K562 (cell line): Measurements from ENCODE around the gene PIK3CA. TPM values are rescaled to one million over a fixed set of nuclear protein-coding genes. Genes with fewer than 3 reads are reported as not detected.

Source experiments
- ATF7 ChIP-seq: fragments of 450-650 bp; IDR thresholded peaks from 2 replicates; pipeline ENCODE4 v1.7.1; 2014; ENCODE audit warnings: mild to moderate bottlenecking, moderate library complexity
- EGR1 ChIP-seq: fragments of 450-650 bp; conservative IDR thresholded peaks from 2 replicates; pipeline ENCODE4 v1.6.1; 2017; ENCODE audit warnings: mild to moderate bottlenecking
- EP300 ChIP-seq: IDR thresholded peaks from 2 replicates; pipeline ENCODE4 v1.6.1; 2012; ENCODE audit warnings: low read length, improper control_type of control experiment
- GTF2B ChIP-seq: IDR thresholded peaks from 2 replicates; pipeline ENCODE4 v1.6.1; 2011; ENCODE audit not compliant: insufficient read length; ENCODE audit errors: extremely low read depth
- GTF3C2 ChIP-seq: IDR thresholded peaks from 3 replicates; pipeline ENCODE4 v1.6.1; 2011; ENCODE audit warnings: borderline replicate concordance, mild to moderate bottlenecking, moderate library complexity; ENCODE audit not compliant: insufficient read length; ENCODE audit errors: extremely low read depth
- KAT7 ChIP-seq: sonication (generic); formaldehyde crosslinking; IDR thresholded peaks from 2 replicates; pipeline ENCODE4 v1.8.0; 2022; ENCODE audit warnings: missing genetic modification reagents, mild to moderate bottlenecking, borderline replicate concordance
- LARP7 ChIP-seq: fragments of 450-650 bp; IDR thresholded peaks from 2 replicates; pipeline ENCODE4 v1.6.1; 2016
- MAX ChIP-seq: sonication (generic); formaldehyde crosslinking; IDR thresholded peaks from 2 replicates; pipeline ENCODE4 v1.9.0; 2022; ENCODE audit warnings: mild to moderate bottlenecking, missing genetic modification reagents
- MEIS2 ChIP-seq: fragments of 450-650 bp; IDR thresholded peaks from 2 replicates; pipeline ENCODE4 v1.6.1; 2014; ENCODE audit warnings: mild to moderate bottlenecking; ENCODE audit not compliant: partially characterized antibody
- NR3C1 ChIP-seq: sonication (generic); formaldehyde crosslinking; IDR thresholded peaks from 2 replicates; pipeline ENCODE4 v1.8.1; 2022; ENCODE audit warnings: missing genetic modification reagents
- NRF1 ChIP-seq, 2 experiments: fragments of 450-650 bp; IDR thresholded peaks in 1 of 2; conservative IDR thresholded peaks in 1 of 2; 2 replicates each; pipeline ENCODE4 v1.6.1; 2014; ENCODE audit warnings: mild to moderate bottlenecking in 2 of 2
- PATZ1 ChIP-seq: fragments of 250-450 bp; sonication (Bioruptor Pico); IDR thresholded peaks from 2 replicates; pipeline ENCODE4 v1.5.0; 2020; ENCODE audit warnings: mild to moderate bottlenecking, borderline replicate concordance
- PCBP2 ChIP-seq: fragments of 200-400 bp; formaldehyde crosslinking; IDR thresholded peaks from 2 replicates; pipeline ENCODE4 v1.6.1; 2018; ENCODE audit warnings: low read length, low read depth, mild to moderate bottlenecking, moderate library complexity; ENCODE audit not compliant: poor library complexity, severe bottlenecking
- PHB ChIP-seq: fragments of 250-450 bp; sonication (Bioruptor Pico); IDR thresholded peaks from 2 replicates; pipeline ENCODE4 v1.5.0; 2021
- POLR3A ChIP-seq: IDR thresholded peaks from 2 replicates; pipeline ENCODE4 v1.6.1; 2011; ENCODE audit warnings: borderline replicate concordance, mild to moderate bottlenecking, moderate library complexity; ENCODE audit not compliant: insufficient read length, insufficient read depth; ENCODE audit errors: extremely low read depth
- SMC3 ChIP-seq: conservative IDR thresholded peaks from 2 replicates; pipeline ENCODE4 v1.6.1; 2011; ENCODE audit warnings: low read depth, low read length, improper control_type of control experiment; ENCODE audit not compliant: insufficient read depth
- TAL1 ChIP-seq: fragments of 450-650 bp; IDR thresholded peaks from 2 replicates; pipeline ENCODE4 v1.6.1; 2016; ENCODE audit warnings: mild to moderate bottlenecking
- TARDBP ChIP-seq: fragments of 450-650 bp; IDR thresholded peaks from 2 replicates; pipeline ENCODE4 v1.6.1; 2016
- YY1 ChIP-seq, 3 experiments: IDR thresholded peaks; 2 replicates each; pipeline ENCODE4 v1.6.1; 2011; ENCODE audit warnings: low read length in 2 of 3, mild to moderate bottlenecking in 2 of 3, moderate library complexity in 2 of 3, borderline replicate concordance in 1 of 3, control low read depth in 1 of 3, low read depth in 1 of 3; ENCODE audit not compliant: insufficient read depth in 3 of 3, insufficient replicate concordance in 2 of 3, control insufficient read depth in 1 of 3, insufficient read length in 1 of 3; ENCODE audit errors: extremely low read depth in 1 of 3
- ZNF583 ChIP-seq: fragments of 250-450 bp; sonication (Bioruptor Pico); IDR thresholded peaks from 2 replicates; pipeline ENCODE4 v1.4.0; 2020
- polyA plus RNA-seq, 8 experiments: library from polyadenylated mRNA; depleted of rRNA in 4 of 8; stranded (reverse) in 5 of 8; unstranded in 3 of 8; fragments of >200 nt; fragmentation: Nextera tagmentation in 2 of 8; fragmentation: Illumina TruSeq in 1 of 8; extraction: Ambion mirVana in 2 of 8; extraction: Trizol in 1 of 8; gene quantifications; 2 replicates each; pipeline versions ENCODE4 v1.2.1 to v1.2.3, GENCODE V29; 2011 to 2014; ENCODE audit warnings: inconsistent platforms in 1 of 8, missing spikeins in 1 of 8
- total RNA-seq, 7 experiments: library from RNA; depleted of rRNA in 6 of 7; stranded (reverse); fragments of >200 nt in 6 of 7; fragmentation: Illumina TruSeq in 2 of 7; extraction: Trizol in 2 of 7; gene quantifications; 2 replicates each; pipeline versions ENCODE4 v1.2.1 to v1.2.3, GENCODE V29; 2011 to 2021; ENCODE audit warnings: low replicate concordance in 1 of 7

PIK3CA gene
- total and polyA plus RNA-seq, 9 of the 15 experiments (the other 6 are each of a cell fraction or from before 2014, with no cell fraction given): 3.8 to 19.4 (median 10.8) TPM

- TF ChIP-seq PATZ1: no peak
- no peak for TF ChIP-seq PCBP2
- no peak for TF ChIP-seq MAX (CRISPR knock-in tag)
- no peak for TF ChIP-seq ATF7
- no peak for TF ChIP-seq GTF3C2
- no peak for TF ChIP-seq SMC3
- no peak for TF ChIP-seq NRF1 (conservative IDR thresholded peaks at IDR 0.05 in 1 of 2, IDR thresholded peaks at IDR 0.05 in 1 of 2)
- TF ChIP-seq GTF2B: no peak
- peak; percentile 22; the same call in 1 of the 2 replicates for TF ChIP-seq EP300
- TF ChIP-seq PHB: no peak
- no peak for TF ChIP-seq YY1 (IDR thresholded peaks at IDR 0.05; ENCODE audit: borderline replicate concordance in 1 of 3, control insufficient read depth in 1 of 3, extremely low read depth in 1 of 3, insufficient read depth in 3 of 3, insufficient read length in 1 of 3, insufficient replicate concordance in 2 of 3, low read depth in 1 of 3, low read length in 2 of 3)
- no peak for TF ChIP-seq MEIS2
- no peak for TF ChIP-seq EGR1
- TF ChIP-seq KAT7 (CRISPR knock-in tag): no peak
- TF ChIP-seq POLR3A: no peak
- TF ChIP-seq TARDBP: no peak
- no peak for TF ChIP-seq LARP7
- TF ChIP-seq ZNF583 (CRISPR knock-in tag): no peak
- TF ChIP-seq TAL1: peak; percentile 7; the same call in 1 of the 2 replicates
- no peak for TF ChIP-seq NR3C1 (CRISPR knock-in tag)
Observed at GRCh38 chr3:179269152-179269707, 121.1 kb downstream of the PIK3CA start (continued).
